Mesothelial cell of epicardium (in vitro differentiated cells): ENCODE results near the gene XPNPEP3. TPM values are rescaled to one million over a fixed set of nuclear protein-coding genes. Genes with fewer than 3 reads are reported as not detected.

Experiments
- DNase-seq, 2 experiments: peaks; one replicate each; pipeline ENCODE4 v3.0.0; 2021; ENCODE audit warnings: low spot score in 2 of 2; ENCODE audit not compliant: unreplicated experiment in 2 of 2
- H3K27ac Mint-ChIP-seq: 2 replicates; pipeline ENCODE4 v1.8.0; 2021; ENCODE audit warnings: mixed read lengths
- H3K27me3 Mint-ChIP-seq: 2 replicates; pipeline ENCODE4 v1.8.0; 2021; ENCODE audit warnings: low read depth, mixed read lengths
- H3K36me3 Mint-ChIP-seq: 2 replicates; pipeline ENCODE4 v1.8.0; 2021; ENCODE audit warnings: mixed read lengths
- H3K4me1 Mint-ChIP-seq: 2 replicates; pipeline ENCODE4 v1.8.0; 2021; ENCODE audit warnings: mixed read lengths
- H3K4me3 Mint-ChIP-seq: 2 replicates; pipeline ENCODE4 v1.8.0; 2021; ENCODE audit warnings: mild to moderate bottlenecking, moderate library complexity, mixed read lengths
- H3K9me3 Mint-ChIP-seq: 2 replicates; pipeline ENCODE4 v1.8.0; 2021; ENCODE audit warnings: mixed read lengths
- CTCF ChIP-seq: fragments of 200-600 bp; sonication (generic); IDR thresholded peaks from one replicate; pipeline ENCODE4 v1.5.0; 2021; ENCODE audit warnings: antibody characterized with exemption; ENCODE audit not compliant: unreplicated experiment
- microRNA-seq: library from miRNA; unstranded; fragments of <30 nt; microRNA quantifications from one replicate; pipeline ENCODE4 v1.2.0, GENCODE V29; 2021; ENCODE audit warnings: inconsistent platforms, mixed read lengths
- total RNA-seq: library from RNA; stranded (reverse); gene quantifications from 3 replicates; pipeline ENCODE4 v1.2.1, GENCODE V29; 2021

Gene XPNPEP3
- total RNA-seq, 1 donor from 2014 or later, result 21.2 TPM

DNA sequence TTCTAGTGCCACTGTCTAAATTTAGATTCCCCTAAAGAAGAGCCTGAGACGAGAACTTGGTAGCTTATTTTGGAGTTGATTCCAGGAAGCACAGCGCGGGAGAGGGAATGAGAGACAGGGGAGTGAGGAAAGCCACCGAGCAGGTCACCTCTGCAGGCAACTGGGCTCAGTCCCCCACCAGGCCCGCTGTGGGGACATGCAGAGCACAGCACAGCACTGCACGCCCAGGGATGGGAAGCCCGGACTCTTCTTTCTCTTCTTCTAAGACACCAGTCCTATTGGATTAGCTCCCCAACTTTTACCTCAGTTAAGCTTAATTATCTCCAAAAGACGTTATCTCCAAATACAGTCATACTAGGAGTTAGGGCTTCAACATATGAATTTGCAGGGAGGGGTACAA lies 122.9 kb downstream of the XPNPEP3 start:
- Mint-ChIP-seq H3K36me3 (no peaks in the 10 kb centered on the region), H3K27ac (peak overlapping the region; percentile 43), H3K27me3 (no peaks in the 10 kb centered on the region), H3K4me1 (peaks cover 4% of the 10 kb centered on the region), H3K4me3 (no peak overlapping the region), H3K9me3 (no peaks in the 10 kb centered on the region)
- DNase-seq, result no peak
- TF ChIP-seq CTCF, result no peak

Small RNA genes lying within 50 kb of the gene (microRNA-seq; reads per million reads assigned to microRNA genes)
- gene MIR4766, result 1.2 reads per million

Other genes with a start within 250 kb of the XPNPEP3 start
- 105 to 109 TPM (median 108 TPM) in 3 replicates for gene MRTFA, start 220.4 kb upstream of the XPNPEP3 start, total RNA-seq
- 2.5 to 3.5 TPM (median 3.2 TPM) in 3 replicates for gene MCHR1, start 177.7 kb upstream of the XPNPEP3 start, total RNA-seq
- gene SLC25A17, start 37.8 kb upstream of the XPNPEP3 start, total RNA-seq, result 30.1 to 31.1 TPM (median 30.6 TPM) in 3 replicates
- 327 to 365 TPM (median 344 TPM) in 3 replicates for gene ST13, start 509 bp upstream of the XPNPEP3 start, total RNA-seq
- gene DNAJB7, start 5.0 kb downstream of the XPNPEP3 start, total RNA-seq, result not detected in 3 replicates
- gene RBX1, start 94.2 kb downstream of the XPNPEP3 start, total RNA-seq, result 56.7 to 60.4 TPM (median 60.1 TPM) in 3 replicates
- gene EP300, start 235.4 kb downstream of the XPNPEP3 start, total RNA-seq, result 113 to 124 TPM (median 123 TPM) in 3 replicates